Measurements from ENCODE around the gene GJA4.
"Not testable (repeated sequence)": the region's sequence is repeated elsewhere in the genome, so short reads cannot be mapped to it uniquely, and the experiment has no call there.

The GJA4 gene

DNA sequence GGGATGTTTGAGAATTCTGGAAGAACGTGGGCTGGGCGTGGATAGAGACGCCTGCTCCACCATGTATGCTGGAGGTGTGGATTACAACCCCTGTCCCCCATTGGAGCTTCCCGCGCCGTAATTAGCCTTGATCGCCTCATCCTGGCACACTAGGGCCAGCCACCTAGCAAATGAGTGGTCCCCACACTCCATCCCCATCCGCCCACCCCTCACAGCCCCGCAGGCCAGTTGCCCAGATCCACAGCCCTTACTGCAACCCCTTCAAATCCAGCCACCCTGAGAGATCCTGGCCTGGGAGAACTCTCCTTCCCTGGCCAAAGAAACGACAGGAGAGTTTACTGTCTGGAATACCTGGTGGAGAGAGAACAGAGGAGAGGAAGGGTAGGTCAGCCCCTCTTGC, 375 bp upstream of the GJA4 start:
- DNase-seq = no peak

DNA sequence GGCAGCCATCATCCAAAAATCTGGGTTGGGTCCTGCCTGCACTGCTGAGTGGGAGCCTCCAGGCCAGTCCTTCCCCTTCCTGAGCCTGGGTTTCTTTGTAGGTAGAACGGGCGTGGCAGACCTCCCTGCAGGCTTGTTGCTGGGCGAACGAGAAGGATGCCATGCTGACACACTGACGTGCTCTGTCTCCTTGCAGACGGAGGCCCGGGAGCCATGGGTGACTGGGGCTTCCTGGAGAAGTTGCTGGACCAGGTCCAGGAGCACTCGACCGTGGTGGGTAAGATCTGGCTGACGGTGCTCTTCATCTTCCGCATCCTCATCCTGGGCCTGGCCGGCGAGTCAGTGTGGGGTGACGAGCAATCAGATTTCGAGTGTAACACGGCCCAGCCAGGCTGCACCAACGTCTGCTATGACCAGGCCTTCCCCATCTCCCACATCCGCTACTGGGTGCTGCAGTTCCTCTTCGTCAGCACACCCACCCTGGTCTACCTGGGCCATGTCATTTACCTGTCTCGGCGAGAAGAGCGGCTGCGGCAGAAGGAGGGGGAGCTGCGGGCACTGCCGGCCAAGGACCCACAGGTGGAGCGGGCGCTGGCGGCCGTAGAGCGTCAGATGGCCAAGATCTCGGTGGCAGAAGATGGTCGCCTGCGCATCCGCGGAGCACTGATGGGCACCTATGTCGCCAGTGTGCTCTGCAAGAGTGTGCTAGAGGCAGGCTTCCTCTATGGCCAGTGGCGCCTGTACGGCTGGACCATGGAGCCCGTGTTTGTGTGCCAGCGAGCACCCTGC, 1.4 kb downstream of the GJA4 start:
- no peak for DNase-seq

DNA sequence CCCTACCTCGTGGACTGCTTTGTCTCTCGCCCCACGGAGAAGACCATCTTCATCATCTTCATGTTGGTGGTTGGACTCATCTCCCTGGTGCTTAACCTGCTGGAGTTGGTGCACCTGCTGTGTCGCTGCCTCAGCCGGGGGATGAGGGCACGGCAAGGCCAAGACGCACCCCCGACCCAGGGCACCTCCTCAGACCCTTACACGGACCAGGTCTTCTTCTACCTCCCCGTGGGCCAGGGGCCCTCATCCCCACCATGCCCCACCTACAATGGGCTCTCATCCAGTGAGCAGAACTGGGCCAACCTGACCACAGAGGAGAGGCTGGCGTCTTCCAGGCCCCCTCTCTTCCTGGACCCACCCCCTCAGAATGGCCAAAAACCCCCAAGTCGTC, 2.0 kb downstream of the GJA4 start:
- no peak for DNase-seq

DNA sequence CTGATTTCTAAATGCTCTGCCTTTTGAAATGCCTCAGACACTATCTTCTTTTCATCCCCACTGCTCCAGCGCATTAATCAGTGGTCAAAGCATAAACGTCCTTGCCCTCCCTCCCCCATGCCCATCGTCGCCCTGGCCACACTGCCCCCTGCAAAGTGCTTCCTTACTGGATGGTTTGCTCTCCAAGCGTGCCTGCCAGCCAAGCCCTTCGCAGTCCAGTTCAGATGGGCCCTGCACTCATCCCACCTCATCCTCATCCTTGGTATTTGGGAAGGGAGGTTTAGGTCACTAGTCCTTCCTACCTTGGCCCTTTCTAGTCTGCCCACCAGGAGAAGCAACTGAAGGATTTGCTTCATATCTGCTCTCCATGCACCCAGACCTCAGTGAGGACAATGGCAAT, 3.1 kb downstream of the GJA4 start:
- no peak for DNase-seq

DNA sequence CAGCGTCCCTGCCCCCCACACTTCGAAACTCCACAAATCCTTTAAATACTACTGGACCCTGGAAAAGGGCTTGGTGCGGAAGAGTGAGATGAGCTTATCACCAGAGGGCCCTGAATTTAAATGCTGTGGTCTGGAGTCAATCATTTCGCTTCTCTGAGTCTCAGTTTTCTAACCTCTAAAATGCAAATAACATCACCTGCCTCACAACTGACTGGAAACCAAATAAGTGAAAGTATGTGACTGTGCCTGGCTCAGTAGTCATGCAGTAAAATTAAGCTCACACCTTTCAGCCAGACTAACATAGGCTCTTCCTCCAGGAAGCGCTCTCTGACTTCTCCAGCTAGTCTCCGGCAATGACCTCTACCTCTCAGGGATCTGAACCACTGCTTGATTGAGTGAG, 4.2 kb downstream of the GJA4 start:
- no peak for DNase-seq

DNA sequence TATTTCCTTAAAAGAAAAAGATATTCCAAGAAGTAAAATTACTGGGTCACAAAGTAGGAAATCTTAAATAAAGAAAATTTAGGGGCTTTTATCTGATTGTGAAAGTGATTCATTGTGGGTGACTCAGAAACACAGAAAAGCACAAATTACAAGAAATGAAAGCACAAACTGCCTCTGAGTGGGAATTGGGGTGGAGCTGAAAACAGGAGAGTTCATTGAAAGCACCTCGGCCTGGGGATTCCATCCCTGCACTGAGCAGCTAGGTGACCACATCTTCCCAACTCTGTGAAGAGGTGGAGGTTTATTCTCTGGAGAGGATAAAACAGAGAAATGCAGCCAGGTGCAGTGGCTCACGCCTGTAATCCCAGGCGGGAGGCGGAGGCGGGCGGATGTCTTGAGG, 7.4 kb downstream of the GJA4 start:
- no peak for DNase-seq

DNA sequence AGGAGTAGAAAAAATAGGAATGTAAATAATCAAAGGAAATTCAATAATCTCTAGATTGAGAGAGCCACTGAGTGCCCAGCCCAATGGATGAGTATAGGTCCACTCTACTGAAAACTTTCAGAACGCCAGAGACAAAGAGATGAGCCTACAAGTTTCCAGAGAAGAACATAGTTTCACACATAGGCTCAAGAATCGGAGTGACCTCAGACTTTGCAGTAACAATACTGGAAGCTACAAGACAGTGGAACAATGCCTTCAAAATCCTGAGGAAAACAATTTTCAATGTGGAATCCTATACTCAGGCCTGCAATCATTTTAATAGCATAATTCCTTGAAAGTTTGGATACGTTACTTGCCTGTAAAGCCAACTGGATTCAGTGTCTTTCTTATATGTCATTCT, 11.0 kb downstream of the GJA4 start:
- DNase-seq = no peak

DNA sequence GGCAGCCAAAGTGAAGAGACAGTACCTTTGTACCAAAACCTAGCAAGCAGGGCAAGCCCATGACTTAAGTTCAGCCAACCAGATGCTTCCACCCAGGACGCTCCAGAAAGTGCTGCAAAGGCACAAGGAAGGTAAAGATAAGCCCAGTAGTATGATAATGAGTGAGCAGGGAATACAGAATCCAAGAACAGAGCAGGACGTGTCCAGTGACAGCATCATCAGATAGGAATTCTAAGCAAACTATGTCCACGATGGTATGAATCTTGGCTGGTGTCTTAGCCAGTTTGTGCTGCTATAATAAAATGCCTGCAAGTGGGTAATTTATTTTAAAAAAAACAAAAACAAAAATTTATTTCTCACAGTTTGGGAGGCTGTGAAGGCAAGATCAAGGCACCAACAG, 13.6 kb downstream of the GJA4 start:
- DNase-seq = no peak

DNA sequence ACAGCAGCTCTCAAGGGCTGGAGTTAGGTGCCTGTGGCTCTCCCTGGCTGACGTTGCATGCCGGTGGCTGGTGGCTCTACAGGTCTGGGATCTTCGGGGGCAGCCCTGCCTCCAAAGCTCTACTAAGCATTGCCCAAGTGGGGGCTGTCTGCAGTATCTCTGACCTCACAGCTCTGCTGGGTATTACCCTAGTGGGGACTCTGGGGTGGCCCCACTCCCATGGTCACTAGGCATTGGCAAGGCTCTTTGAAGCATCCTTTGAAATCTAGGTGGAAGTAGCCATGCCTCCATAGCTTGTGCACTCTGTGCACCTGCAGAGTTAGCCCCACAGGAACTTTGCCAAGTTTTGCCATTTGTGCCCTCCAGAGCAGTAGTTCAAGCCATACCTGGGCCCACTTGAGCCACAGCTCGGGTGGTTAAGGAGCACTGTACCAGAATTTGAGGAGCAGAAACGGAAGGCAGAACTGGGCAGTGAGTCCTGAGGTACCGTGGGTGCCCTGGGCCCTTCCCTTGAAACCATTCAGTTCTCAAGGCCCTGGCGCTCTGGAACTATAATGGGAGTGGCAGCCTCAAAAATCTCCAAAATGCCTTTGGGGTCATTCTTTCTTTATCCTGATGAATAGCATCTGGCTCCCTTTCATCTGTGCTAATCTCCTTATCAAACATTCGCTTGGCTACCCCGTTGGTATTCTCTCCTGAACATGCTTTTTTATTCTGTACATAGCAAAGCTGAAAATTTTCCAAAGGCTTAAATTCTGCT, 15.4 kb downstream of the GJA4 start:
- DNase-seq = no peak

DNA sequence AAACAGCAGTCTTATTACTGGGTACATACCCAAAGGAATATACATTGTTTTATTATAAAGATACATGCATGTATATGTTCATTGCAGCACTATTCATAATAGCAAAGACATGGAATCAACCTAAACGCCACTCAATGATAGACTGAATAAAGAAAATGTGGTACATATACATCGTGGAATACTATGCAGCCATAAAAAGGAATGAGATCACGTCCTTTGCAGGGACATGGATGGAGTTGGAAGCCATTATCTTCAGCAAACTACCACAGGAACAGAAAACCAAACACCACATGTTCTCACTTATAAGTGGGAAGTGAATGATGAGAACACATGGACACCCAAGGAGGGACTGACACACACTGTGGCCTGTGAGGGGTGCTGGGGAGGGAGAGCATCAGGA, 18.0 kb downstream of the GJA4 start:
- not testable (repeated sequence) for DNase-seq

DNA sequence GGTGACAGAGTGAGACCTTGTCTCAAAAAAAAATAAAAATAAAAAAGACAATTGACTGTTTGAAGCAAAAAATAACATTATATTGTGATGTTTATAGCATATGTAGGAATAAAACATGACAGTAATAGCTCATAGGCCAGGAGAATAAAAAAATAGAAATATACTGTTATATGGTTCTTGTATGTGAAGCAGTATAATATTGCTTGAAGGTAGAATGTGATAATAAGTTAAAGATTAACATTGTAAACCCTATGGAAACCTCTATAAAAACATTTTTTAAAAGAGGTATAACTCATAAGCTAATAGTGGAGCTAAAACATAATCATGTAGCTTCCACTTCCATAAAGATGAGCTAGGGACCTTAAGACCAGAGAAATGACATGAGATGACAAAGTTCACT, 23.5 kb downstream of the GJA4 start:
- DNase-seq = no peak

DNA sequence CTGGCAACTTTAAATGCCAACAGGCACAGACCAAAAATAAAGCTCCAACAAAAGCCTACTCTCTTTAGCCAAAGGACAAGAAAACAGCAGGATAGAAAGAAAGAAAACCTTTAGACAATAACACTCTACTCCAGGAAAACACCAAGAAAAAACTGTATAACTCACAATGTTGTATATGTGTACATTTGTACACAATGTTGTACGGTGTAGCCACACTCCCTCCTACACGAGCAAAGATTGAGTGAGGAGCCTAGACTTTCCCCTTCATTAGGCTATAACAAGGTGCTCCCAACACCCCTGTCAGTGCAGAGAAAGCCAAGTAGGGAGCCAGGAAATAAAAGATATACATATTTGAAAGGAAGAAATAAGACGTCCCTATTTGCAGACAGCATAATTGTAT, 24.0 kb downstream of the GJA4 start:
- no peak for DNase-seq

DNA sequence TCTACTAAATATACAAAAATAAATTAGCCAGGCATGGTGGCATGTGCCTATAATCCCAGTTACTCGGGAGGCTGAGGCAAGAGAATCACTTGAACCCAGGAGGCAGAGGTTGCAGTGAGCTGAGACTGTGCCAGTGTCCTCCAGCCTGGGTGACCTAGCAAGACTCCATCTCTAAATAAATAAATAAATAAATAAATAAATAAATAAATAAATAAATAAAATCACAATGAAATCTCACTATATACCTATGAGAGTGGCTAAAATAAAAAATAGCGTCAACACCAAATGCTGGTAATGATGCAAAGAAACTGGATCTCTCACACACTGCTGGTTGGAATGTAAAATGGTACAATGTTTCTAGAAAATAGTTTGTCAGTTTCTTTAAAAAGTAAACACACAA, 26.1 kb downstream of the GJA4 start:
- not testable (repeated sequence) for DNase-seq

DNA sequence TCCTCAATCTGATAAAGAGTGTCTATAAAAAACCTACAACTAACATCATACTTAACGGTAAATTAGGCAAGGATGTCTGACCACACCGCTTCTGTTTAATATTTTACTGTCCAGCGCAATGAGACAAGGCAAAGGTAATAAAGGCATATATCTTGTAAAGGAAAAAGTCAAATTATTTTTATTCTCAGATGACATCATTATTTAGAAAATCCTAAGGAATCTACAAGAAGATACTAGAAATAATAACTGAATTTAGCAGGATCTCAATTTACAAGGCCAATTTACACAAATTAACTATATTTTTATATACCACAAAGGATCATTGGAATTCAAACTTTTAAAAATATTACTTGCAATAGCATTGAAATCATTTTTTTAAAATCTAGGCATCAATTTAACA, 29.4 kb downstream of the GJA4 start:
- DNase-seq = no peak

DNA sequence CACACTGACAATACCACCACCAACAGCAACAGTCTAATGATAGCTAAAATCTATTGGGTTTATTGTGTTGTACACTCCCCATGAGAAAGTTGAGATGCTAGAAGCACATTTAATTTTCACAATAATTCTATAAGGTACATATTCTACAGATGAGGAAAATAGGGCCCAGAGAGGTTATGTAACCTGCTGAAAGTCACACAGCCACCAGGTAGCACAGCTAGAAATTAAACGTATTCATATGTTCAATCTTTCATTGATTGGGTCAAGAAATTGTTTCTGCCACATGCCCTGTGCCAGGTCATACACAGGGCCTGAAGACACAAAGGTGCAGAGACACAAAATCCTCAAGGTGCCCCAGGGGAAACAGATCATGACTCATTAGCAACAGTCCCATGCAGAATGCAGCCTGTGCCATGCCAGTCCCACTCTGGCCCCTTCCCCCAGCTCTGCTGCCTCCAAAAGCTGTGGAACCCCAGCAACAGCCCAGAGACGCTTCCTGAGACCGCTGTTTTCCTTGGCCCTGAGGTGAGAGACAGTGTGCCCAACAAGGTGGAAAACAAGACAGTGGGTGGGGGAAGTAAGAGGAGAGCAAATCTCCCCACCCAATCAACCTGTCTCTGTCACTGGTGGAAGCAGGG, 32.1 kb downstream of the GJA4 start:
- DNase-seq = no peak

DNA sequence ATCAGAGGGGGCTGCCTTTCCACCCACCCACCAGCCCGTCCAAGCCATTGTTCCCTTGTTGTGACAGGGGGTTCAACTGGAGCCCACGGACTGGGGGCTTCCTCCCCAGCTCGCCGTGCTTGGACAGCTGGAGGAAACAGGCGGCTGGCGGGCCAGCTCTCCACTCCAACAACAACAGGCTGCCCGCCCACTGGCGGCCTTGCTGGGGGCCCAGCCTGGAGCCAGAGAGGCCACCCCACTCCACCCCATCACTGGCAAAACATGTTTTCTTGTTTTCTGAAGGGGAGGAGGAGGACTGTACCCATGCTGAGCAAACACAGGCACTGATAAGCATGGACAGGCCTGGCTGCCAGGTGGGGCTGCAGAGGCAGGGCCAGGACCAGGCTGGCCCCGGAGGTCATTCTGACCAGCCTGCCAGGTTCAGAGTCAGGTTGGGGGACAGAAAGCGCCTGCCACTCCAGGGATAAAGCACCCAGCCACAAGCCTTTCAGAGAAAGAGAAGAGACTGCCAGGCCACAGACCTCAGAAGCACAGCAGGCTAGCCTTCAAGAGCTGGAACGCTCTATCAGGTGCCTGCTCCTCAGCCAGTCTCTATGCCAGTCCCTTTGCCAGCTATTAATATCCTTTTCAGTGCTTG, 32.8 kb downstream of the GJA4 start:
- no peak for DNase-seq

DNA sequence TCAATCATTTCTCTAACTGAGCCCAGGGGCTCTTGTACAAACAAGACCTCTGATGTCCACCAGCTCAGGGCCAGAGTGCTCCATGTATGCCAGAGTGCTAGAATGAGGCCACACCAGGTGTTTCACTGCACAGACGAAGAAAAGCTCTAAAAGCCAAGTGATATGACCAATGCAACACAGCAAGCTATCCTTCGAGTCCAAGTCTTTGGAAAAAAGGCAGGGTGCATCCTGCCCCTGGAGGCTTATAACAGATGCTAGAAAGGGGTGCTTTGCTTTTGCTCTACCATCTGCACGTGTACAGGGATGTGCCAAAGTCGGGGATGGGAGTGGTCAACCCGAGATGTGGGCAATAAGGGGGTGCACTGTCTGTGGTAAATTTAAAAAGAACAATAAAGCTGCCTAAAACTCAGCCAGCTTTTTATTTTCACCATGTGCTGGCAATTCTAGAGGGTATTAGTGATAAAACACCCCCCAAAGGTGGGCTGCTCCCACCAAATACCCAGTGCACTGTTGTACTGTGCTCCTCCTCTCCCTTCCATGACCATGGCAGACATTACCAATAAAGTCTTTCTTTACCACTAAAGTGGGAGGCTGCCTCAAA, 34.6 kb downstream of the GJA4 start:
- no peak for DNase-seq

DNA sequence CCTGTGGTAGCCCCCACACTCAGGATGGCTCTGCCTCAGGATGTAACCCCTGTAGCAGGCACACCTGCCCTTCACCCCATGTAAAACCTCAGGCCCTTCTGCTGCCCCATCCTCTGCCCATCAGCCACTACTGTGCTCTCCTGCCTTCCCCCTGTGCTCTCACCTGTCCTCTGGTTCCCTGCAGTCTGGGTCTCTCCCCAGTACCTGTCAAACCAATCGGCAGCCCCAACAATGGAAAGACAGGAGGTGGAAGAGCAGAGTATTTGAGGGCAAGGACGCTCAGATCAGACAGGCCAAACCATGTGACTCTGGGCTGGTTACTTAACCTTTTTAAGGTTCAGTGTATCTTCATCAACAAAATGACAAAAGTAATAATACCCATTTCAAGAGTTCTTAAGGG, 35.8 kb downstream of the GJA4 start:
- no peak for DNase-seq

DNA sequence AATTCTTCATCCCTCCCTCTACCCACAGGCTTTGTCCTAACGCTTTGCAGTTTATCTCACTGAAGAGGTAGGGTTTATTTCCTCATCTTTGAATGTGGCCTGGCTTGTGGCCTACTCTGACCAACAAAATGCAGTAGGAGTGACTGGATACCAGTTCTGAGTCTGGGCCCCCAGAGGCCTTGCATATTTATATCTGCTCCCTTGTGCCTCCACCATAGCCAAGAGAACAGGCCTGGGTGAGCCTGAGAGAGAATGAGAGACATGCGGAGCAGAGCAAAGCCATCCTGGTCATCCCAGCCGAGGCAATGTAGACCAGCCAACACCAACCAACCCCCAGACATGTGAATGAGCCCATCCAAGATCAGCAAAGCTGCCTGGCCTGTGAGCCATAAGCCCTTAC, 36.5 kb downstream of the GJA4 start:
- no peak for DNase-seq

DNA sequence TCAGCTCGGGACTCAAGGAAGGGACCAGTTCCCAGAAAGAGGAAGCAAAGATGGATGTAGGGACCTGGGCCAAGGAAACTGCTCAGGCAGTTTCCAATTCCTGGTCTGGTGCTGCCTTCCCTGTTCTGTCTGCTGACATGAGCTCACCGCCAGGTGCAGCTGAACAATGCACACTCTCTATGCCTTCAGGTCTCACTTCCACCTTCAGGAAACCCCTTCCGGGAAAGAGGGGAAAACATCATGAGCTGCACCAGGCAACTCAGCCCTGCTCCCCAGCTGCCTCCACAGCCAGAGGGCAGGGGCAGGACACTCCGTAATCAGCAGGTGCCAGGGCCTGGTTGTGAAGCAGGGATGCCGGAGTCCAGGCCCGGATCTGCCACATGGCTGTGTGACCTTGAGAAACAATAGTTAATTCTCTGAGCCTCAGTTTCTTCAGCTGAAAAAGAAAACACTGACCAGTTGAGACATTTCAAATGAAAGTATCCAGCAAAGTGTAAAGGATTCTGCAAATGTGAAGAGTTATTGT, 39.0 kb downstream of the GJA4 start:
- no peak for DNase-seq

DNA sequence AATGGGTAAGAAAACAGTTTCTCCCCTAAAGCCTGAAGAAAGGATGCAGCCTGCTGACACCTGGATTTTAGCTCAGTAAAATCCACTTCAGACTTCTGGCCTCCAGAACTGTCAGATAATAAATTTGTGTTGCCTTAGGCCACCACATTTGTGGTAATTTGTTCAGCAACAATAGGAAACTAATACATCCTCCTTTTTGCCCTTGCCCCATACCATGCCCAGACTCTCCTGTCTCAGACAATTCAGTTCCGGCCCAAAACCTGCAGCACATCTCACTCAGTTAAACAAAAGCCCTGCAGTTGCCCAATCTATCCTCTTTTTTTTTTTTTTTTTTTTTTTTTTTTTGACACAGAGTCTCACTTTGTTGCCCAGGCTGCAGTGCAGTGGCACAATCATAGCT, 40.9 kb downstream of the GJA4 start:
- no peak for DNase-seq

DNA sequence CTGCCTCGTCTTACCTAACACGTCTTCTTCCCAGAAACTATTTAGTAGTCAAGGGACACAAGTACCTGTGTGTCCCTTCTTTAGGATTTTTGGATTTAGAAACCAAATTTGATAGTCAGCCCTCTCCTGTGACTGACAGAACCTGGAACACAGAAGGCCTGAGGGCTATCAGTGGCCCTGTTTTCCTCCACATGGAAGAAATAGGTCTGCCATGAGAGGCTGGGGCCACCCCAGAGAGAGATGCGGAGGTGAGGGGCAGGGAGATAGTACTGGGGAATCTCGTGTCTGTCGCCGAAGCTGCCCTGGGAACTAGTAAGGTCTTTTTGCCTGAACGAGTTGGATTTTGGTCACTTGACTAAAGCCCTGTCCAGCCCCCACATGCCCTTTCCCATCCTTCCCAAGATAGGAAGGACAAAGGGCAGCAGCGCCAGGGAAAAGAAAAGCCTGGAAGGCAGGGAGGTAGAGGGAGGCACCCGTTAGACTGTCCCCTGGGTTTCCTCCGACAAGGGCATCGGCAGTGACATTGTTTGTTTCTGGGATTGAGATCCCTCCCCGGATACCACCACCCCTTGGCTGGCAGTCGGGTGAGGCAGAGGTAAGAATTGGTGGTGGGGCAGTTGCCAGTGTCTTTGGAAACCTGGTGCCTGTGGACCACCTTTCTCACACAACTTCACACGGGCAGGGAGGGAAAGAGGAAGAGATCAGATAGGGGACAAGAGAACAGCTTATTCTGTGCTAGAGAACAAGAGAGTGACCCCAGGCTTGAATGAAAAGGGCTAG, 46.9 kb downstream of the GJA4 start:
- DNase-seq = no peak

Measured in CD4-positive, alpha-beta T cell treated with Interleukin-17A for 1 hour (primary cell).